ENCODE measurements around the gene PLXNA4.

- TF ChIP-seq CTCF (IDR thresholded peaks at IDR 0.05; ENCODE audit: insufficient read depth, low read depth, low read length) (no peak), EZH2 (IDR thresholded peaks at IDR 0.05; ENCODE audit: insufficient read depth, low read length) (no peak)
These were observed 99.7 kb downstream of the PLXNA4 start for GRCh38 chr7:132476541-132476940.

All from astrocyte (in vitro differentiated cells and primary cell).